Endothelial cell (in vitro differentiated cells): ENCODE data around the gene AMIGO2. TPM values are rescaled to one million over a fixed set of nuclear protein-coding genes. Genes with fewer than 3 reads are reported as not detected.

Experiments used
- DNase-seq: peaks from one replicate; pipeline ENCODE4 v3.0.0; 2021; ENCODE audit warnings: low spot score
- H3K27ac Mint-ChIP-seq: one replicate; pipeline ENCODE4 v1.8.0; 2021; ENCODE audit warnings: mixed read lengths, inconsistent platforms; ENCODE audit not compliant: unreplicated experiment
- H3K27me3 Mint-ChIP-seq: one replicate; pipeline ENCODE4 v1.8.0; 2021; ENCODE audit warnings: mild to moderate bottlenecking, moderate library complexity, mixed read lengths, inconsistent platforms; ENCODE audit not compliant: unreplicated experiment
- H3K36me3 Mint-ChIP-seq: one replicate; pipeline ENCODE4 v1.8.0; 2021; ENCODE audit warnings: mild to moderate bottlenecking, low read depth, mixed read lengths, inconsistent platforms; ENCODE audit not compliant: unreplicated experiment
- H3K4me1 Mint-ChIP-seq: one replicate; pipeline ENCODE4 v1.8.0; 2021; ENCODE audit warnings: mild to moderate bottlenecking, mixed read lengths, inconsistent platforms; ENCODE audit not compliant: unreplicated experiment
- H3K4me3 Mint-ChIP-seq: one replicate; pipeline ENCODE4 v1.8.0; 2021; ENCODE audit warnings: mild to moderate bottlenecking, mixed read lengths, inconsistent platforms; ENCODE audit not compliant: unreplicated experiment
- H3K9me3 Mint-ChIP-seq: one replicate; pipeline ENCODE4 v1.8.0; 2021; ENCODE audit warnings: mixed read lengths, inconsistent platforms; ENCODE audit not compliant: unreplicated experiment
- CTCF ChIP-seq: fragments of 200-600 bp; sonication (generic); IDR thresholded peaks from one replicate; pipeline ENCODE4 v1.5.0; 2021; ENCODE audit warnings: antibody characterized with exemption; ENCODE audit not compliant: unreplicated experiment
- total RNA-seq: library from RNA; stranded (reverse); fragmentation: NEBNext Ultra II Directional; extraction: Animal tissue kit (Norgen Biotek cat#: 25700); gene quantifications from one replicate; pipeline ENCODE4 v1.2.1, GENCODE V29; 2021; ENCODE audit not compliant: unreplicated experiment

AMIGO2 gene
- total RNA-seq, 1 donor from 2014 or later = 24.2 TPM

GRCh38 chr12:47075192-47076084 lies 4.3 kb downstream of the AMIGO2 start:
- Mint-ChIP-seq H3K9me3 (no peaks in the 10 kb centered on the region), H3K27ac (no peak overlapping the region), H3K4me1 (peaks cover 28% of the 10 kb centered on the region), H3K27me3 (peaks cover 7% of the 10 kb centered on the region), H3K4me3 (no peak overlapping the region), H3K36me3 (no peaks in the 10 kb centered on the region)
- DNase-seq = no peak
- no peak for TF ChIP-seq CTCF

GRCh38 chr12:47074757-47075156 lies 5.0 kb downstream of the AMIGO2 start:
- no peak overlapping the region for H3K4me3 Mint-ChIP-seq
- H3K36me3 Mint-ChIP-seq = no peaks in the 10 kb centered on the region
- no peak overlapping the region for H3K27ac Mint-ChIP-seq
- no peaks in the 10 kb centered on the region for H3K9me3 Mint-ChIP-seq
- H3K4me1 Mint-ChIP-seq = peaks cover 26% of the 10 kb centered on the region
- peaks cover 7% of the 10 kb centered on the region for H3K27me3 Mint-ChIP-seq
- TF ChIP-seq CTCF = no peak
- no peak for DNase-seq

GRCh38 chr12:47073951-47074350 lies 5.8 kb downstream of the AMIGO2 start:
- Mint-ChIP-seq H3K4me3 (no peak overlapping the region), H3K27ac (no peak overlapping the region), H3K27me3 (peaks cover 2% of the 10 kb centered on the region), H3K9me3 (no peaks in the 10 kb centered on the region), H3K36me3 (no peaks in the 10 kb centered on the region), H3K4me1 (peaks cover 22% of the 10 kb centered on the region)
- no peak for TF ChIP-seq CTCF
- no peak for DNase-seq

- peak; percentile 69 for TF ChIP-seq CTCF
- Mint-ChIP-seq H3K4me3 (no peak overlapping the region), H3K27ac (no peak overlapping the region), H3K36me3 (no peaks in the 10 kb centered on the region), H3K4me1 (peaks cover under 1% of the 10 kb centered on the region), H3K27me3 (no peaks in the 10 kb centered on the region), H3K9me3 (no peaks in the 10 kb centered on the region)
- no peak for DNase-seq
Measured at GRCh38 chr12:47071241-47071852, 8.4 kb downstream of the AMIGO2 start.

GRCh38 chr12:47070310-47070709 lies 9.4 kb downstream of the AMIGO2 start:
- Mint-ChIP-seq H3K4me3 (no peak overlapping the region), H3K4me1 (no peaks in the 10 kb centered on the region), H3K36me3 (no peaks in the 10 kb centered on the region), H3K9me3 (no peaks in the 10 kb centered on the region), H3K27ac (no peak overlapping the region), H3K27me3 (no peaks in the 10 kb centered on the region)
- no peak for DNase-seq
- TF ChIP-seq CTCF = no peak
